Vagina (tissue), 2 donors: ENCODE data around the gene KCNA2. TPM values are rescaled to one million over a fixed set of nuclear protein-coding genes. Genes with fewer than 3 reads are reported as not detected.

Experiments
- DNase-seq, 2 donors: peaks; one replicate each; pipeline ENCODE4 v3.0.0-alpha.2; 2017; ENCODE audit errors: extremely low spot score in 2 of 2
- H3K27ac ChIP-seq: fragments of 200-600 bp; sonication (generic); one replicate; pipeline ENCODE4 v1.5.1; 2019
- H3K27me3 ChIP-seq: fragments of 200-600 bp; sonication (generic); one replicate; pipeline ENCODE4 v1.5.1; 2019
- H3K36me3 ChIP-seq, 2 donors: fragments of 200-600 bp; sonication (generic); one replicate each; pipeline ENCODE4 v1.5.1; 2017 to 2019
- H3K4me1 ChIP-seq: fragments of 200-600 bp; sonication (generic); one replicate; pipeline ENCODE4 v1.5.1; 2019
- H3K4me3 ChIP-seq, 2 donors: fragments of 200-600 bp; sonication (generic); 1 replicate in 1 of 2; 2 replicates in 1 of 2; pipeline ENCODE4 v1.5.1; 2016 to 2019
- H3K9me3 ChIP-seq: fragments of 200-600 bp; sonication (generic); one replicate; pipeline ENCODE4 v1.5.1; 2019
- POLR2A ChIP-seq, 2 donors: fragments of 450-650 bp; IDR thresholded peaks; one replicate each; pipeline ENCODE4 v1.6.1; 2017; ENCODE audit warnings: antibody characterized with exemption in 2 of 2, mild to moderate bottlenecking in 2 of 2, moderate library complexity in 2 of 2
- POLR2AphosphoS5 ChIP-seq, 2 donors: sonication (generic); formaldehyde crosslinking; IDR thresholded peaks; one replicate each; pipeline ENCODE4 v1.9.0; 2017; ENCODE audit warnings: antibody characterized with exemption in 2 of 2, mild to moderate bottlenecking in 2 of 2, low read depth in 1 of 2; ENCODE audit not compliant: insufficient read depth in 1 of 2
- intact Hi-C: fragments of 100-400 bp; cut with DNase I; formaldehyde crosslinking; loops from one replicate; pipeline ENCODE4 v1.15.1; 2023
- total RNA-seq: library from RNA; depleted of rRNA; stranded (reverse); fragments of >200 nt; gene quantifications from one replicate; pipeline ENCODE4 v1.2.3, GENCODE V29; 2016
- TF ChIP-seq, protein P1 (sequence below), 3 experiments: fragments of 450-650 bp in 2 of 3; fragments of 200-600 bp in 1 of 3; sonication (generic) in 1 of 3; IDR thresholded peaks; one replicate each; pipeline ENCODE4 v1.5.1; 2017 to 2019; ENCODE audit warnings: antibody characterized with exemption in 3 of 3, mild to moderate bottlenecking in 2 of 3, moderate library complexity in 2 of 3

Gene KCNA2
- total RNA-seq, 1 donor from 2014 or later: 0.74 TPM

GRCh38 chr1:110581682-110582145 lies 24.4 kb downstream of the KCNA2 start:
- no peaks in the 10 kb centered on the region for H3K36me3 ChIP-seq
- intact Hi-C loops: no loop called here
- no peak for DNase-seq
- H3K4me1 ChIP-seq: no peaks in the 10 kb centered on the region
- no peaks in the 10 kb centered on the region for H3K27me3 ChIP-seq
- TF ChIP-seq POLR2A (IDR thresholded peaks at IDR 0.05): no peak
- no peak overlapping the region for H3K27ac ChIP-seq
- no peak overlapping the region for H3K4me3 ChIP-seq
- no peaks in the 10 kb centered on the region for H3K9me3 ChIP-seq

GRCh38 chr1:110580244-110580643 lies 25.9 kb downstream of the KCNA2 start:
- TF ChIP-seq, protein P1, sequence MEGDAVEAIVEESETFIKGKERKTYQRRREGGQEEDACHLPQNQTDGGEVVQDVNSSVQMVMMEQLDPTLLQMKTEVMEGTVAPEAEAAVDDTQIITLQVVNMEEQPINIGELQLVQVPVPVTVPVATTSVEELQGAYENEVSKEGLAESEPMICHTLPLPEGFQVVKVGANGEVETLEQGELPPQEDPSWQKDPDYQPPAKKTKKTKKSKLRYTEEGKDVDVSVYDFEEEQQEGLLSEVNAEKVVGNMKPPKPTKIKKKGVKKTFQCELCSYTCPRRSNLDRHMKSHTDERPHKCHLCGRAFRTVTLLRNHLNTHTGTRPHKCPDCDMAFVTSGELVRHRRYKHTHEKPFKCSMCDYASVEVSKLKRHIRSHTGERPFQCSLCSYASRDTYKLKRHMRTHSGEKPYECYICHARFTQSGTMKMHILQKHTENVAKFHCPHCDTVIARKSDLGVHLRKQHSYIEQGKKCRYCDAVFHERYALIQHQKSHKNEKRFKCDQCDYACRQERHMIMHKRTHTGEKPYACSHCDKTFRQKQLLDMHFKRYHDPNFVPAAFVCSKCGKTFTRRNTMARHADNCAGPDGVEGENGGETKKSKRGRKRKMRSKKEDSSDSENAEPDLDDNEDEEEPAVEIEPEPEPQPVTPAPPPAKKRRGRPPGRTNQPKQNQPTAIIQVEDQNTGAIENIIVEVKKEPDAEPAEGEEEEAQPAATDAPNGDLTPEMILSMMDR (IDR thresholded peaks at IDR 0.05): no peak
- no peak for TF ChIP-seq POLR2A (IDR thresholded peaks at IDR 0.05)
- TF ChIP-seq POLR2AphosphoS5 (IDR thresholded peaks at IDR 0.05; ENCODE audit: insufficient read depth in 1 of 2, low read depth in 1 of 2): no peak
- Histone ChIP-seq H3K4me1 (no peaks in the 10 kb centered on the region), H3K27me3 (no peaks in the 10 kb centered on the region), H3K4me3 (no peak overlapping the region), H3K9me3 (no peaks in the 10 kb centered on the region), H3K36me3 (no peaks in the 10 kb centered on the region), H3K27ac (no peak overlapping the region)
- intact Hi-C loops: no loop called here
- DNase-seq: no peak

DNA sequence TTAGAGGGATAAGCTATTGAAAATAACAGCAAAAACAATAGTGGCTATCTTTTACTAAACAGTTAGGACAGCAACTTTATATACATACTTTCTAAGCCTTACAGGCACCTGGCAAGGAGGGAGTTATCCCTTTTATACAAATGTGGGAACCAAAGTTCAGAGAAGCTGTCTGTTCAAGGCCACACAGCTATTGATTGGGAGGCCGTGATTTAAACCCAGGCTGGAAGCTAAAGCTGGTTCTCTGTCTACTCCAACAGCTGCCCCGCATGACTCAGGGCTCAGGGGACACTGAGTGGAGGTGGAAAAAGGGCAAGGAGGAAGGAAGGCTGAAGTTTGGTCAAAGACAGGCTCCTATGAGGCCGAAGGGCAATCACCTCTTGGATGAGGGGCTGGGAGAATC lies 26.7 kb downstream of the KCNA2 start:
- Histone ChIP-seq H3K4me3 (no peak overlapping the region), H3K9me3 (no peaks in the 10 kb centered on the region), H3K4me1 (no peaks in the 10 kb centered on the region), H3K36me3 (no peaks in the 10 kb centered on the region), H3K27me3 (no peaks in the 10 kb centered on the region), H3K27ac (no peak overlapping the region)
- DNase-seq: no peak
- intact Hi-C loops: no loop called here
- TF ChIP-seq POLR2A (IDR thresholded peaks at IDR 0.05) (no peak), POLR2AphosphoS5 (IDR thresholded peaks at IDR 0.05; ENCODE audit: insufficient read depth in 1 of 2, low read depth in 1 of 2) (no peak)
- TF ChIP-seq, protein P1 (IDR thresholded peaks at IDR 0.05): no peak

DNA sequence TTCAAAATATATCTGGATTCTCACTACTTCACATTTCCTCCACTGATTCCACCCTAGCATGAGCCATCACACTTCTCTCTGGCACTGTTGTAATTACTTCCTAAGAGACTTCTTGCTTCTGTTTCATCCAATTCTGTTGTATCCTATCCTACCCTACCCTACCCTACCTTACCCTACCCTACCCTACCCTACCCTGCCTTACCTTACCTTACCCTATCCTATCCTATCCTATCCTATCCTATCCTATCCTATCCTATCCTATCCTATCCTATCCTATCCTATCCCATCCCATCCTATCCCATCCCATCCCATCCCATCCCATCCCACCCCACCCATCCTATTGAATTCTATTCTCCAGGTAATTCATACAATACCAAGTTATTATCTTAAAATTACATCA lies 29.7 kb downstream of the KCNA2 start:
- H3K36me3 ChIP-seq: no peaks in the 10 kb centered on the region
- no peaks in the 10 kb centered on the region for H3K27me3 ChIP-seq
- intact Hi-C loops: no loop called here
- no peak overlapping the region for H3K27ac ChIP-seq
- TF ChIP-seq POLR2AphosphoS5 (IDR thresholded peaks at IDR 0.05; ENCODE audit: insufficient read depth in 1 of 2, low read depth in 1 of 2) (no peak), POLR2A (IDR thresholded peaks at IDR 0.05) (no peak)
- TF ChIP-seq, protein P1 (IDR thresholded peaks at IDR 0.05): no peak
- no peak overlapping the region for H3K4me3 ChIP-seq
- no peak for DNase-seq
- no peaks in the 10 kb centered on the region for H3K9me3 ChIP-seq
- no peaks in the 10 kb centered on the region for H3K4me1 ChIP-seq

GRCh38 chr1:110573314-110573713 lies 32.8 kb downstream of the KCNA2 start:
- intact Hi-C loops: no loop called here
- Histone ChIP-seq H3K9me3 (no peaks in the 10 kb centered on the region), H3K27ac (no peak overlapping the region), H3K36me3 (no peaks in the 10 kb centered on the region), H3K4me3 (no peak overlapping the region), H3K27me3 (no peaks in the 10 kb centered on the region), H3K4me1 (no peaks in the 10 kb centered on the region)
- TF ChIP-seq, protein P1 (IDR thresholded peaks at IDR 0.05): no peak
- TF ChIP-seq POLR2A (IDR thresholded peaks at IDR 0.05) (no peak), POLR2AphosphoS5 (IDR thresholded peaks at IDR 0.05; ENCODE audit: insufficient read depth in 1 of 2, low read depth in 1 of 2) (no peak)
- DNase-seq: no peak
